Ishikawa (cell line): ENCODE measurements around the gene BMP4.

Source experiments
- CEBPB ChIP-seq: IDR thresholded peaks from 2 replicates; pipeline ENCODE4 v1.6.1; 2012
- CREB1 ChIP-seq: IDR thresholded peaks from 2 replicates; pipeline ENCODE4 v1.6.1; 2012; ENCODE audit warnings: low read depth
- EGR1 ChIP-seq: IDR thresholded peaks from 2 replicates; pipeline ENCODE4 v1.6.1; 2012
- EP300 ChIP-seq: IDR thresholded peaks from 2 replicates; pipeline ENCODE4 v1.6.1; 2012; ENCODE audit warnings: borderline replicate concordance
- FOXM1 ChIP-seq: IDR thresholded peaks from 2 replicates; pipeline ENCODE4 v1.6.1; 2012; ENCODE audit warnings: low read depth, borderline replicate concordance
- NFIC ChIP-seq: IDR thresholded peaks from 2 replicates; pipeline ENCODE4 v1.6.1; 2012
- RAD21 ChIP-seq: IDR thresholded peaks from 2 replicates; pipeline ENCODE4 v1.6.1; 2012; ENCODE audit warnings: low read depth
- TAF1 ChIP-seq: IDR thresholded peaks from 2 replicates; pipeline ENCODE4 v1.6.1; 2012; ENCODE audit warnings: low read depth, mild to moderate bottlenecking
- TEAD4 ChIP-seq: IDR thresholded peaks from 2 replicates; pipeline ENCODE4 v1.6.1; 2012
- YY1 ChIP-seq: IDR thresholded peaks from 2 replicates; pipeline ENCODE4 v1.6.1; 2012; ENCODE audit warnings: low read depth
- ZBTB7A ChIP-seq: IDR thresholded peaks from 2 replicates; pipeline ENCODE4 v1.6.1; 2012; ENCODE audit warnings: low read depth
- TF ChIP-seq, protein P1 (sequence below): IDR thresholded peaks from 2 replicates; pipeline ENCODE4 v1.6.1; 2012; ENCODE audit warnings: low read depth, mild to moderate bottlenecking
- TF ChIP-seq, protein P2 (sequence below): IDR thresholded peaks from 2 replicates; pipeline ENCODE4 v1.6.1; 2012

- TF ChIP-seq TAF1 (no peak), EP300 (no peak), CEBPB (no peak), CREB1 (no peak), YY1 (no peak), RAD21 (no peak; the same call in 1 of the 2 replicates), EGR1 (no peak), TEAD4 (no peak), NFIC (no peak), ZBTB7A (0 out of 2 replicates have a peak, but pooled peaks have one; percentile 34), FOXM1 (no peak)
- TF ChIP-seq, protein P1, sequence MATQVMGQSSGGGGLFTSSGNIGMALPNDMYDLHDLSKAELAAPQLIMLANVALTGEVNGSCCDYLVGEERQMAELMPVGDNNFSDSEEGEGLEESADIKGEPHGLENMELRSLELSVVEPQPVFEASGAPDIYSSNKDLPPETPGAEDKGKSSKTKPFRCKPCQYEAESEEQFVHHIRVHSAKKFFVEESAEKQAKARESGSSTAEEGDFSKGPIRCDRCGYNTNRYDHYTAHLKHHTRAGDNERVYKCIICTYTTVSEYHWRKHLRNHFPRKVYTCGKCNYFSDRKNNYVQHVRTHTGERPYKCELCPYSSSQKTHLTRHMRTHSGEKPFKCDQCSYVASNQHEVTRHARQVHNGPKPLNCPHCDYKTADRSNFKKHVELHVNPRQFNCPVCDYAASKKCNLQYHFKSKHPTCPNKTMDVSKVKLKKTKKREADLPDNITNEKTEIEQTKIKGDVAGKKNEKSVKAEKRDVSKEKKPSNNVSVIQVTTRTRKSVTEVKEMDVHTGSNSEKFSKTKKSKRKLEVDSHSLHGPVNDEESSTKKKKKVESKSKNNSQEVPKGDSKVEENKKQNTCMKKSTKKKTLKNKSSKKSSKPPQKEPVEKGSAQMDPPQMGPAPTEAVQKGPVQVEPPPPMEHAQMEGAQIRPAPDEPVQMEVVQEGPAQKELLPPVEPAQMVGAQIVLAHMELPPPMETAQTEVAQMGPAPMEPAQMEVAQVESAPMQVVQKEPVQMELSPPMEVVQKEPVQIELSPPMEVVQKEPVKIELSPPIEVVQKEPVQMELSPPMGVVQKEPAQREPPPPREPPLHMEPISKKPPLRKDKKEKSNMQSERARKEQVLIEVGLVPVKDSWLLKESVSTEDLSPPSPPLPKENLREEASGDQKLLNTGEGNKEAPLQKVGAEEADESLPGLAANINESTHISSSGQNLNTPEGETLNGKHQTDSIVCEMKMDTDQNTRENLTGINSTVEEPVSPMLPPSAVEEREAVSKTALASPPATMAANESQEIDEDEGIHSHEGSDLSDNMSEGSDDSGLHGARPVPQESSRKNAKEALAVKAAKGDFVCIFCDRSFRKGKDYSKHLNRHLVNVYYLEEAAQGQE, result no peak
- TF ChIP-seq, protein P2, sequence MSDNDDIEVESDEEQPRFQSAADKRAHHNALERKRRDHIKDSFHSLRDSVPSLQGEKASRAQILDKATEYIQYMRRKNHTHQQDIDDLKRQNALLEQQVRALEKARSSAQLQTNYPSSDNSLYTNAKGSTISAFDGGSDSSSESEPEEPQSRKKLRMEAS, result no peak
These were observed 1.9 kb downstream of the BMP4 start for GRCh38 chr14:53954551-53955228.
